ENCODE data around the gene LMAN1L.

- TF ChIP-seq EZH2phosphoT487 (IDR thresholded peaks at IDR 0.05; ENCODE audit: low read length) (no peak), EZH2 (optimal IDR thresholded peaks at IDR 0.05; ENCODE audit: low read depth, low read length) (no peak)
- TF ChIP-seq, protein P1, sequence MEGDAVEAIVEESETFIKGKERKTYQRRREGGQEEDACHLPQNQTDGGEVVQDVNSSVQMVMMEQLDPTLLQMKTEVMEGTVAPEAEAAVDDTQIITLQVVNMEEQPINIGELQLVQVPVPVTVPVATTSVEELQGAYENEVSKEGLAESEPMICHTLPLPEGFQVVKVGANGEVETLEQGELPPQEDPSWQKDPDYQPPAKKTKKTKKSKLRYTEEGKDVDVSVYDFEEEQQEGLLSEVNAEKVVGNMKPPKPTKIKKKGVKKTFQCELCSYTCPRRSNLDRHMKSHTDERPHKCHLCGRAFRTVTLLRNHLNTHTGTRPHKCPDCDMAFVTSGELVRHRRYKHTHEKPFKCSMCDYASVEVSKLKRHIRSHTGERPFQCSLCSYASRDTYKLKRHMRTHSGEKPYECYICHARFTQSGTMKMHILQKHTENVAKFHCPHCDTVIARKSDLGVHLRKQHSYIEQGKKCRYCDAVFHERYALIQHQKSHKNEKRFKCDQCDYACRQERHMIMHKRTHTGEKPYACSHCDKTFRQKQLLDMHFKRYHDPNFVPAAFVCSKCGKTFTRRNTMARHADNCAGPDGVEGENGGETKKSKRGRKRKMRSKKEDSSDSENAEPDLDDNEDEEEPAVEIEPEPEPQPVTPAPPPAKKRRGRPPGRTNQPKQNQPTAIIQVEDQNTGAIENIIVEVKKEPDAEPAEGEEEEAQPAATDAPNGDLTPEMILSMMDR (IDR thresholded peaks at IDR 0.05; ENCODE audit: low read length): no peak
These were observed 52.7 kb downstream of the LMAN1L start for GRCh38 chr15:74865316-74865715.
